ENCODE results near the gene LYG2. TPM values are rescaled to one million over a fixed set of nuclear protein-coding genes. Genes with fewer than 3 reads are reported as not detected.

Gene LYG2
- total and polyA plus RNA-seq, 2 of the 4 experiments (the other 2 are of a cell fraction): not detected

- no peak overlapping the region for H3K4ac ChIP-seq (ENCODE audit: low read depth, low read length)
- 0 out of 2 replicates have a peak, but pooled peaks cover 2% of the 10 kb centered on the region for H3K9me1 ChIP-seq (ENCODE audit: insufficient read depth, low read length)
- no peak overlapping the region for H2BK5ac ChIP-seq (ENCODE audit: low read depth, low read length, poor library complexity, severe bottlenecking)
- no peak overlapping the region for H3K27ac ChIP-seq (ENCODE audit: insufficient read depth, low read length)
- no peak for DNase-seq
- H4K5ac ChIP-seq (ENCODE audit: low read depth, low read length): no peak overlapping the region
- no peaks in the 10 kb centered on the region for H3K79me1 ChIP-seq (ENCODE audit: low read depth in 1 of 2, low read length in 2 of 2)
- H3K4me2 ChIP-seq (ENCODE audit: low read depth, low read length): no peak overlapping the region
- no peak overlapping the region for H3K4me3 ChIP-seq (ENCODE audit: insufficient read depth, low read depth, low read length)
- no peak overlapping the region for H4K91ac ChIP-seq (ENCODE audit: insufficient read depth, low read depth, low read length)
- dilution Hi-C loops (cut with HindIII; ENCODE audit: low sequenced_read_pairs, unreplicated experiment): no loop called here
- H3K27me3 ChIP-seq (ENCODE audit: control insufficient read depth, insufficient read depth, low read length): no peaks in the 10 kb centered on the region
- H3K23ac ChIP-seq (ENCODE audit: low read depth, low read length): no peak overlapping the region
- H3K18ac ChIP-seq (ENCODE audit: low read depth, low read length): no peak overlapping the region
- H3K14ac ChIP-seq (replicated peaks; ENCODE audit: low read depth, low read length): no peak overlapping the region
- no peak overlapping the region for H2BK120ac ChIP-seq (ENCODE audit: low read depth, low read length)
- in situ Hi-C loops (cut with MboI; ENCODE audit: low sequenced_read_pairs): no loop called here
- TF ChIP-seq FOS (IDR thresholded peaks at IDR 0.05; ENCODE audit: low read depth, low read length): no peak
- no peak for TF ChIP-seq MXI1 (IDR thresholded peaks at IDR 0.05; ENCODE audit: borderline replicate concordance, low read depth, low read length)
- TF ChIP-seq RCOR1 (IDR thresholded peaks at IDR 0.05; ENCODE audit: insufficient replicate concordance, low read length): no peak
- TF ChIP-seq RAD21 (IDR thresholded peaks at IDR 0.05; ENCODE audit: low read length): no peak
- TF ChIP-seq CEBPB (IDR thresholded peaks at IDR 0.05; ENCODE audit: low read depth, low read length): no peak
- no peak for TF ChIP-seq CTCF (conservative IDR thresholded peaks at IDR 0.05; ENCODE audit: low read depth, low read length)
- no peak for TF ChIP-seq ELK1 (IDR thresholded peaks at IDR 0.05; ENCODE audit: borderline replicate concordance, low read depth, low read length)
- no peak for TF ChIP-seq RFX5 (IDR thresholded peaks at IDR 0.05; ENCODE audit: low read depth, low read length)
- TF ChIP-seq POLR2A (IDR thresholded peaks at IDR 0.05; ENCODE audit: low read depth, low read length): no peak
- TF ChIP-seq BHLHE40 (IDR thresholded peaks at IDR 0.05; ENCODE audit: low read depth, low read length): no peak
- TF ChIP-seq USF2 (IDR thresholded peaks at IDR 0.05; ENCODE audit: low read depth, low read length): no peak
- TF ChIP-seq NFE2L2 (IDR thresholded peaks at IDR 0.05; ENCODE audit: low read depth, low read length): no peak
- TF ChIP-seq MAFK (IDR thresholded peaks at IDR 0.05; ENCODE audit: low read depth, low read length): no peak
- no peak for TF ChIP-seq CHD1 (IDR thresholded peaks at IDR 0.05; ENCODE audit: low read depth, low read length)
- TF ChIP-seq MAZ (IDR thresholded peaks at IDR 0.05; ENCODE audit: borderline replicate concordance, low read depth, low read length): no peak
- no peak for TF ChIP-seq SMC3 (IDR thresholded peaks at IDR 0.05; ENCODE audit: low read depth, low read length)
- H3K56ac ChIP-seq (ENCODE audit: extremely low read depth, insufficient read depth, low read length): no peak overlapping the region
- 86% methylated on average over 2 of the region's 6 CpGs; no CpG with 5 or more reads in 1 of the 2 experiments for WGBS, 2 experiments (ENCODE audit: extremely low coverage in 2 of 2, insufficient read length in 1 of 2)
- no TSS peak for BruUV-seq (replicated peaks)
- no peak overlapping the region for H3K9ac ChIP-seq (ENCODE audit: low read depth, low read length)
- no peak overlapping the region for H2AFZ ChIP-seq (replicated peaks; ENCODE audit: low read length, poor library complexity)
- no peak overlapping the region for H2BK15ac ChIP-seq (ENCODE audit: low read depth, low read length)
- ATAC-seq (ENCODE audit: low read depth): no peak
- ChIA-PET POLR2A (ENCODE audit: unreplicated experiment) (no interaction called here), CTCF (no interaction called here)
- intact Hi-C loops (cut with micrococcal nuclease): no loop called here
- H3K9me3 ChIP-seq (ENCODE audit: control insufficient read depth, insufficient read depth, low read length): no peaks in the 10 kb centered on the region
- no peaks in the 10 kb centered on the region for H3K36me3 ChIP-seq (ENCODE audit: control insufficient read depth, insufficient read depth, low read length)
- H3K4me1 ChIP-seq (ENCODE audit: control insufficient read depth, insufficient read depth, low read length): no peaks in the 10 kb centered on the region
- no peak overlapping the region for H4K8ac ChIP-seq (ENCODE audit: low read depth in 2 of 2, low read length in 2 of 2)
- no peak overlapping the region for H2AK9ac ChIP-seq (replicated peaks; ENCODE audit: low read depth, low read length, poor library complexity)
- H4K20me1 ChIP-seq (ENCODE audit: insufficient read depth, low read length): no peaks in the 10 kb centered on the region
- H2BK20ac ChIP-seq (ENCODE audit: low read depth, low read length): no peak overlapping the region
- H2AK5ac ChIP-seq (ENCODE audit: low read depth, low read length): no peak overlapping the region
Observed at GRCh38 chr2:99238599-99238998, 16.9 kb downstream of the LYG2 start.
